K562 (cell line): ENCODE data around the gene NYNRIN. TPM values are rescaled to one million over a fixed set of nuclear protein-coding genes. Genes with fewer than 3 reads are reported as not detected.
A peak's percentile ranks its signal among the peaks of the same experiment; 100 is the strongest.

Experiments
- ATAC-seq: fragments of 200-7000 bp; cut with Tn5 transposase; 3 replicates; pipeline ENCODE4 v1.9.1; 2020; ENCODE audit warnings: moderate library complexity
- BruUV-seq: library from RNA; stranded (reverse); fragments of 400-500 nt; replicated peaks from 2 replicates; lab custom pipeline; 2021; lab: Mats Ljungman, UMichigan
- CTCF ChIA-PET: fragments of 300-600 bp; formaldehyde crosslinking; extraction: SDS; loops from one replicate; lab custom pipeline; 2021; ENCODE audit warnings: low intra/inter-chr PET ratio; lab: Yijun Ruan, JAX
- POLR2A ChIA-PET: fragments of 300-600, 350-650 bp; sonication (Branson Sonifier 250); formaldehyde crosslinking; extraction: SDS; loops from one replicate; lab custom pipeline; 2021; ENCODE audit warnings: antibody characterized with exemption, inconsistent platforms; lab: Yijun Ruan, JAX
- DNase-seq, 4 experiments: peaks; one replicate each; pipeline versions ENCODE4 v3.0.0 to v3.0.0-alpha.2; 2011 to 2018; ENCODE audit warnings: low spot score in 3 of 4, mixed read lengths in 3 of 4; ENCODE audit errors: extremely low read depth in 1 of 4
- FAIRE-seq: peaks from 2 replicates; lab custom pipeline; 2011; peaks lifted over from hg19 to GRCh38; lab: Jason Lieb, UNC
- H2AFZ ChIP-seq: 2 replicates; pipeline ENCODE4 v1.6.0; 2011; ENCODE audit warnings: low read depth, low read length, control low read depth, inconsistent platforms
- H3K27ac ChIP-seq: fragments of 200-600 bp; 3 replicates; pipeline ENCODE4 v1.8.0; 2011; ENCODE audit warnings: low read depth, mild to moderate bottlenecking, control low read depth, inconsistent platforms, low read length, moderate library complexity, mixed read lengths; ENCODE audit errors: extremely low read depth
- H3K27me3 ChIP-seq, 2 experiments: fragments of 300-600 bp in 1 of 2; 2 replicates in 1 of 2; 3 replicates in 1 of 2; pipeline versions ENCODE4 v1.6.0 to v1.8.0; 2011; ENCODE audit warnings: inconsistent platforms in 2 of 2, low read length in 2 of 2, mild to moderate bottlenecking in 1 of 2, mixed read lengths in 1 of 2, moderate library complexity in 1 of 2; ENCODE audit not compliant: control insufficient read depth in 2 of 2, insufficient read depth in 2 of 2
- H3K36me3 ChIP-seq: fragments of 300-600 bp; 3 replicates; pipeline ENCODE4 v1.8.0; 2011; ENCODE audit warnings: mild to moderate bottlenecking, low read length, inconsistent platforms; ENCODE audit not compliant: control insufficient read depth, insufficient read depth
- H3K4me1 ChIP-seq, 2 experiments: fragments of 200-600 bp in 1 of 2; replicated peaks in 1 of 2; 2 replicates in 1 of 2; 3 replicates in 1 of 2; pipeline versions ENCODE4 v1.5.1 to v1.8.0; 2011; ENCODE audit warnings: inconsistent platforms in 2 of 2, low read length in 2 of 2, mild to moderate bottlenecking in 1 of 2, mixed read lengths in 1 of 2, moderate library complexity in 1 of 2; ENCODE audit not compliant: control insufficient read depth in 2 of 2, insufficient read depth in 2 of 2
- H3K4me2 ChIP-seq: 2 replicates; pipeline ENCODE4 v1.6.1; 2011; ENCODE audit warnings: low read length, control low read depth, inconsistent platforms, mixed read lengths; ENCODE audit not compliant: insufficient read depth
- H3K4me3 ChIP-seq: fragments of 200-600 bp; sonication (generic), shearing (Covaris generic); 2 replicates; pipeline ENCODE4 v1.5.1; 2016; ENCODE audit warnings: control low read depth, inconsistent platforms
- H3K79me2 ChIP-seq: fragments of 200-600 bp; 3 replicates; pipeline ENCODE4 v1.8.0; 2011; ENCODE audit warnings: low read length, inconsistent platforms; ENCODE audit not compliant: control insufficient read depth, insufficient read depth
- H3K9ac ChIP-seq, 2 experiments: 2 replicates each; pipeline versions ENCODE4 v1.6.0 to v1.6.1; 2011; ENCODE audit warnings: low read depth in 2 of 2, low read length in 2 of 2, control low read depth in 1 of 2, inconsistent platforms in 1 of 2, mild to moderate bottlenecking in 1 of 2, mixed read lengths in 1 of 2; ENCODE audit not compliant: insufficient read depth in 1 of 2
- H3K9me1 ChIP-seq: one replicate; pipeline ENCODE4 v1.6.0; 2011; ENCODE audit warnings: inconsistent platforms, mild to moderate bottlenecking, low read length, moderate library complexity; ENCODE audit not compliant: control insufficient read depth, insufficient read depth
- H3K9me3 ChIP-seq: replicated peaks from 2 replicates; pipeline ENCODE4 v1.5.1; 2011; ENCODE audit warnings: low read depth, low read length, inconsistent platforms; ENCODE audit not compliant: control insufficient read depth, insufficient read depth
- H4K20me1 ChIP-seq: replicated peaks from 2 replicates; pipeline ENCODE4 v1.6.1; 2011; ENCODE audit warnings: low read length, inconsistent platforms, mixed read lengths; ENCODE audit not compliant: control insufficient read depth, insufficient read depth
- EGR1 ChIP-seq: fragments of 450-650 bp; conservative IDR thresholded peaks from 2 replicates; pipeline ENCODE4 v1.6.1; 2017; ENCODE audit warnings: mild to moderate bottlenecking
- HDAC8 ChIP-seq: fragments of 450-650 bp; IDR thresholded peaks from 2 replicates; pipeline ENCODE4 v1.6.1; 2016; ENCODE audit warnings: mild to moderate bottlenecking, missing genetic modification characterization, moderate library complexity, missing compliant biosample characterization
- MAZ ChIP-seq, 2 experiments: fragments of 450-650 bp in 1 of 2; sonication (generic) in 1 of 2; formaldehyde crosslinking; IDR thresholded peaks in 1 of 2; conservative IDR thresholded peaks in 1 of 2; 2 replicates each; pipeline versions ENCODE4 v1.4.0 to v1.5.0; 2020; ENCODE audit warnings: mild to moderate bottlenecking in 1 of 2, missing genetic modification reagents in 1 of 2
- MYC ChIP-seq, 2 experiments: fragments of 250-450 bp in 1 of 2; sonication (Bioruptor Pico) in 1 of 2; IDR thresholded peaks; 2 replicates each; pipeline versions ENCODE4 v1.5.1 to v1.6.1; 2012 to 2021; ENCODE audit warnings: low read depth in 2 of 2, borderline replicate concordance in 1 of 2, improper control_type of control experiment in 1 of 2, low read length in 1 of 2, mild to moderate bottlenecking in 1 of 2, moderate library complexity in 1 of 2
- PCBP1 ChIP-seq: fragments of 200-400 bp; formaldehyde crosslinking; IDR thresholded peaks from 2 replicates; pipeline ENCODE4 v1.6.1; 2018; ENCODE audit warnings: mild to moderate bottlenecking, low read depth, low read length; ENCODE audit not compliant: poor library complexity, severe bottlenecking
- PHB2 ChIP-seq: fragments of 450-650 bp; IDR thresholded peaks from 2 replicates; pipeline ENCODE4 v1.6.1; 2017; ENCODE audit warnings: low read depth
- POLR2G ChIP-seq: fragments of 200-400 bp; formaldehyde crosslinking; IDR thresholded peaks from 2 replicates; pipeline ENCODE4 v1.6.1; 2017; ENCODE audit warnings: low read depth, mild to moderate bottlenecking, antibody characterized with exemption, low read length, moderate library complexity
- SIX5 ChIP-seq, 2 experiments: IDR thresholded peaks; 2 replicates each; pipeline ENCODE4 v1.6.1; 2011; ENCODE audit warnings: low read length in 2 of 2, borderline replicate concordance in 1 of 2, low read depth in 1 of 2, mild to moderate bottlenecking in 1 of 2, moderate library complexity in 1 of 2; ENCODE audit not compliant: insufficient read depth in 1 of 2
- SMAD3 ChIP-seq: fragments of 450-650 bp; formaldehyde crosslinking; conservative IDR thresholded peaks from 2 replicates; pipeline ENCODE4 v1.4.0; 2020; ENCODE audit warnings: mild to moderate bottlenecking
- SREBF2 ChIP-seq: sonication (generic); formaldehyde crosslinking; IDR thresholded peaks from 2 replicates; pipeline ENCODE4 v1.4.0; 2020; ENCODE audit warnings: mild to moderate bottlenecking, missing genetic modification reagents
- ZFX ChIP-seq: sonication (generic); formaldehyde crosslinking; IDR thresholded peaks from 2 replicates; pipeline ENCODE4 v1.8.0; 2022; ENCODE audit warnings: mild to moderate bottlenecking, missing genetic modification reagents, moderate library complexity
- ZNF431 ChIP-seq: sonication (generic); formaldehyde crosslinking; IDR thresholded peaks from 2 replicates; pipeline ENCODE4 v1.8.0; 2022; ENCODE audit warnings: mild to moderate bottlenecking, missing genetic modification reagents
- ZNF592 ChIP-seq: fragments of 450-650 bp; IDR thresholded peaks from 2 replicates; pipeline ENCODE4 v1.6.1; 2017; ENCODE audit warnings: antibody characterized with exemption, mild to moderate bottlenecking
- ZNF707 ChIP-seq: fragments of 250-450 bp; sonication (Bioruptor Pico); conservative IDR thresholded peaks from 2 replicates; pipeline ENCODE4 v1.8.0; 2022; ENCODE audit warnings: inconsistent platforms, mild to moderate bottlenecking, moderate library complexity
- ZNF830 ChIP-seq: fragments of 250-450 bp; sonication (Bioruptor Pico); IDR thresholded peaks from 2 replicates; pipeline ENCODE4 v1.5.0; 2021; ENCODE audit warnings: mild to moderate bottlenecking
- WGBS: fragments of 100-300 bp; shearing (Covaris generic); methylation state at CpG from one replicate; pipeline ENCODE4 v1.1.6; 2016; ENCODE audit warnings: low coverage, mixed read lengths; ENCODE audit not compliant: insufficient coverage; ENCODE audit errors: missing lambda C conversion rate; 5-methylcytosine and 5-hydroxymethylcytosine counted together
- in situ Hi-C: fragments of 300-500 bp; cut with MboI; formaldehyde crosslinking; loops from 4 replicates; pipeline ENCODE4 v1.15.0; 2018; ENCODE audit warnings: inconsistent platforms, mixed read lengths
- intact Hi-C: fragments of 100-400 bp; cut with micrococcal nuclease; formaldehyde crosslinking; loops from 2 replicates; pipeline ENCODE4 v1.14.2; 2022
- polyA plus RNA-seq, 8 experiments: library from polyadenylated mRNA; depleted of rRNA in 4 of 8; stranded (reverse) in 5 of 8; unstranded in 3 of 8; fragments of >200 nt; fragmentation: Nextera tagmentation in 2 of 8; fragmentation: Illumina TruSeq in 1 of 8; extraction: Ambion mirVana in 2 of 8; extraction: Trizol in 1 of 8; gene quantifications; 2 replicates each; pipeline versions ENCODE4 v1.2.1 to v1.2.3, GENCODE V29; 2011 to 2014; ENCODE audit warnings: inconsistent platforms in 1 of 8, missing spikeins in 1 of 8
- total RNA-seq, 7 experiments: library from RNA; depleted of rRNA in 6 of 7; stranded (reverse); fragments of >200 nt in 6 of 7; fragmentation: Illumina TruSeq in 2 of 7; extraction: Trizol in 2 of 7; gene quantifications; 2 replicates each; pipeline versions ENCODE4 v1.2.1 to v1.2.3, GENCODE V29; 2011 to 2021; ENCODE audit warnings: low replicate concordance in 1 of 7

The NYNRIN gene
- total and polyA plus RNA-seq, 9 of the 15 experiments (the other 6 are each of a cell fraction or from before 2014, with no cell fraction given), result 0.04 to 1.2 (median 0.28) TPM

GRCh38 chr14:24368562-24369252 is 30.1 kb upstream of the NYNRIN start:
- ATAC-seq (peak; percentile 2), FAIRE-seq (no peak), DNase-seq (peak; percentile 28 to 74 (median 57))
- no peaks in the 10 kb centered on the region for H3K27me3 ChIP-seq
- no peaks in the 10 kb centered on the region for H4K20me1 ChIP-seq
- no peaks in the 10 kb centered on the region for H3K79me2 ChIP-seq
- no peaks in the 10 kb centered on the region for H3K36me3 ChIP-seq
- in situ Hi-C loops (no loop called here), intact Hi-C loops (loop anchor here (5.0 kb wide), 1 partner anchor 36 kb away; no protein-coding TSS in a partner anchor)
- no peak overlapping the region for H3K27ac ChIP-seq
- POLR2A ChIA-PET, result no interaction called here
- H2AFZ ChIP-seq, result peak overlapping the region; percentile 79
- CTCF ChIA-PET, result no interaction called here
- peak overlapping the region; percentile 41 to 71; a peak in 2 of 4 replicates for H3K9ac ChIP-seq
- peak overlapping the region; percentile 32 for H3K4me3 ChIP-seq
- BruUV-seq, result no TSS peak
- H3K9me1 ChIP-seq, result no peaks in the 10 kb centered on the region
- peak overlapping the region; percentile 21 for H3K4me2 ChIP-seq
- peaks cover 12 to 49% of the 10 kb centered on the region in 2 experiments; a peak in 4 of 5 replicates for H3K4me1 ChIP-seq
- no peaks in the 10 kb centered on the region for H3K9me3 ChIP-seq
- WGBS, result 21% methylated on average over 4 of the region's 52 CpGs
- TF ChIP-seq HDAC8 (tag) (no peak), ZNF707 (CRISPR knock-in tag) (no peak), ZNF830 (CRISPR knock-in tag) (no peak), ZFX (CRISPR knock-in tag) (peak; percentile 70), SIX5 (IDR thresholded peaks at IDR 0.05; ENCODE audit: borderline replicate concordance in 1 of 2, insufficient read depth in 1 of 2, low read depth in 1 of 2, low read length in 2 of 2) (no peak), MAZ (CRISPR knock-in tag; conservative IDR thresholded peaks at IDR 0.05 in 1 of 2, IDR thresholded peaks at IDR 0.05 in 1 of 2) (0 out of 4 replicates have a peak, but pooled peaks of 1 of the 2 experiments have one; percentile 28), POLR2G (peak; percentile 61), SREBF2 (CRISPR knock-in tag) (no peak), ZNF431 (CRISPR knock-in tag) (no peak), ZNF592 (0 out of 2 replicates have a peak, but pooled peaks have one; percentile 26), EGR1 (peak; percentile 63), SMAD3 (CRISPR knock-in tag) (no peak), PCBP1 (peak; percentile 31), PHB2 (no peak), MYC (IDR thresholded peaks at IDR 0.05; ENCODE audit: low read depth, low read length) (no peak), MYC (CRISPR knock-in tag; IDR thresholded peaks at IDR 0.05; ENCODE audit: borderline replicate concordance, low read depth) (no peak)
